Breast epithelium (tissue), 4 donors: ENCODE data around the gene LSAMP. TPM values are rescaled to one million over a fixed set of nuclear protein-coding genes. Genes with fewer than 3 reads are reported as not detected.
A peak's percentile ranks its signal among the peaks of the same experiment; 100 is the strongest.

Source experiments
- DNase-seq, 2 donors: peaks; one replicate each; pipeline ENCODE4 v3.0.0-alpha.2; 2019; ENCODE audit warnings: low spot score in 2 of 2
- H3K27ac ChIP-seq, 2 donors: fragments of 200-600 bp; sonication (generic) in 1 of 2; one replicate each; pipeline ENCODE4 v1.5.1; 2016 to 2019; ENCODE audit warnings: mild to moderate bottlenecking in 1 of 2
- H3K27me3 ChIP-seq, 2 donors: fragments of 200-600 bp; sonication (generic) in 1 of 2; one replicate each; pipeline versions ENCODE4 v1.5.1 to v1.6.0; 2017 to 2019; ENCODE audit warnings: control low read depth in 1 of 2, mild to moderate bottlenecking in 1 of 2
- H3K36me3 ChIP-seq: fragments of 200-600 bp; one replicate; pipeline ENCODE4 v1.5.1; 2019
- H3K4me1 ChIP-seq, 2 donors: fragments of 200-600 bp; sonication (generic); one replicate each; pipeline ENCODE4 v1.5.1; 2016 to 2019; ENCODE audit warnings: control low read depth in 1 of 2
- H3K4me3 ChIP-seq, 3 donors: fragments of 200-600 bp; sonication (generic); 1 replicate in 2 of 3; 2 replicates in 1 of 3; pipeline ENCODE4 v1.5.1; 2016 to 2019; ENCODE audit warnings: mild to moderate bottlenecking in 3 of 3, moderate library complexity in 2 of 3
- H3K9me3 ChIP-seq, 2 donors: fragments of 200-600 bp; sonication (generic) in 1 of 2; one replicate each; pipeline ENCODE4 v1.5.1; 2016 to 2019; ENCODE audit warnings: control low read depth in 1 of 2
- POLR2A ChIP-seq: fragments of 450-650 bp; IDR thresholded peaks from one replicate; pipeline ENCODE4 v1.6.1; 2016; ENCODE audit warnings: antibody characterized with exemption, mild to moderate bottlenecking, moderate library complexity
- POLR2AphosphoS5 ChIP-seq, 3 donors: sonication (generic); formaldehyde crosslinking; IDR thresholded peaks; one replicate each; pipeline ENCODE4 v1.6.1; 2017; ENCODE audit warnings: antibody characterized with exemption in 3 of 3
- intact Hi-C: fragments of 100-400 bp; cut with DNase I; formaldehyde crosslinking; loops from one replicate; pipeline ENCODE4 v1.15.1; 2023; ENCODE audit warnings: low total_unique reads
- total RNA-seq, 3 donors: library from RNA; depleted of rRNA; stranded (reverse); fragments of >200 nt; gene quantifications; one replicate each; pipeline ENCODE4 v1.1.0, GENCODE V29; 2016
- TF ChIP-seq, protein P1 (sequence below), 3 donors: fragments of 450-650 bp; IDR thresholded peaks; one replicate each; pipeline ENCODE4 v1.5.1; 2016 to 2017; ENCODE audit warnings: antibody characterized with exemption in 3 of 3, mild to moderate bottlenecking in 3 of 3, moderate library complexity in 3 of 3

LSAMP gene
- total RNA-seq, 3 donors from 2014 or later = 1.6 to 3.8 (median 3.5) TPM

- no peak overlapping the region for H3K4me3 ChIP-seq
- H3K27me3 ChIP-seq = no peaks in the 10 kb centered on the region
- no peak for DNase-seq
- H3K27ac ChIP-seq = no peak overlapping the region
- TF ChIP-seq, protein P1, sequence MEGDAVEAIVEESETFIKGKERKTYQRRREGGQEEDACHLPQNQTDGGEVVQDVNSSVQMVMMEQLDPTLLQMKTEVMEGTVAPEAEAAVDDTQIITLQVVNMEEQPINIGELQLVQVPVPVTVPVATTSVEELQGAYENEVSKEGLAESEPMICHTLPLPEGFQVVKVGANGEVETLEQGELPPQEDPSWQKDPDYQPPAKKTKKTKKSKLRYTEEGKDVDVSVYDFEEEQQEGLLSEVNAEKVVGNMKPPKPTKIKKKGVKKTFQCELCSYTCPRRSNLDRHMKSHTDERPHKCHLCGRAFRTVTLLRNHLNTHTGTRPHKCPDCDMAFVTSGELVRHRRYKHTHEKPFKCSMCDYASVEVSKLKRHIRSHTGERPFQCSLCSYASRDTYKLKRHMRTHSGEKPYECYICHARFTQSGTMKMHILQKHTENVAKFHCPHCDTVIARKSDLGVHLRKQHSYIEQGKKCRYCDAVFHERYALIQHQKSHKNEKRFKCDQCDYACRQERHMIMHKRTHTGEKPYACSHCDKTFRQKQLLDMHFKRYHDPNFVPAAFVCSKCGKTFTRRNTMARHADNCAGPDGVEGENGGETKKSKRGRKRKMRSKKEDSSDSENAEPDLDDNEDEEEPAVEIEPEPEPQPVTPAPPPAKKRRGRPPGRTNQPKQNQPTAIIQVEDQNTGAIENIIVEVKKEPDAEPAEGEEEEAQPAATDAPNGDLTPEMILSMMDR (IDR thresholded peaks at IDR 0.05) = no peak
- TF ChIP-seq POLR2AphosphoS5 (IDR thresholded peaks at IDR 0.05) (no peak), POLR2A (no peak)
- no peaks in the 10 kb centered on the region for H3K36me3 ChIP-seq
- H3K9me3 ChIP-seq = no peaks in the 10 kb centered on the region
- H3K4me1 ChIP-seq = no peaks in the 10 kb centered on the region
- intact Hi-C loops = no loop called here
Measured at GRCh38 chr3:115915061-115915460, 530.2 kb downstream of the LSAMP start.

- DNase-seq = no peak
- TF ChIP-seq, protein P1 (IDR thresholded peaks at IDR 0.05) = peak in 1 of 3 donors; percentile 11
- TF ChIP-seq POLR2AphosphoS5 (IDR thresholded peaks at IDR 0.05) = no peak
- Histone ChIP-seq H3K27ac (no peak overlapping the region), H3K4me1 (no peaks in the 10 kb centered on the region), H3K27me3 (no peaks in the 10 kb centered on the region), H3K36me3 (no peaks in the 10 kb centered on the region), H3K9me3 (no peaks in the 10 kb centered on the region), H3K4me3 (no peak overlapping the region)
- intact Hi-C loops = no loop called here
Measured at GRCh38 chr3:115913069-115913686, 532.1 kb downstream of the LSAMP start.

- no peaks in the 10 kb centered on the region for H3K27me3 ChIP-seq
- no peaks in the 10 kb centered on the region for H3K36me3 ChIP-seq
- H3K9me3 ChIP-seq = no peaks in the 10 kb centered on the region
- no peaks in the 10 kb centered on the region for H3K4me1 ChIP-seq
- no peak for TF ChIP-seq POLR2A
- no peak for TF ChIP-seq POLR2AphosphoS5 (IDR thresholded peaks at IDR 0.05)
- TF ChIP-seq, protein P1 (IDR thresholded peaks at IDR 0.05) = no peak
- no peak for DNase-seq
- intact Hi-C loops = loop anchor here (1.0 kb wide), 1 partner anchor 11 kb away; no protein-coding TSS in a partner anchor
- no peak overlapping the region for H3K27ac ChIP-seq
- no peak overlapping the region for H3K4me3 ChIP-seq
Measured at GRCh38 chr3:115912372-115912771, 532.9 kb downstream of the LSAMP start.

DNA sequence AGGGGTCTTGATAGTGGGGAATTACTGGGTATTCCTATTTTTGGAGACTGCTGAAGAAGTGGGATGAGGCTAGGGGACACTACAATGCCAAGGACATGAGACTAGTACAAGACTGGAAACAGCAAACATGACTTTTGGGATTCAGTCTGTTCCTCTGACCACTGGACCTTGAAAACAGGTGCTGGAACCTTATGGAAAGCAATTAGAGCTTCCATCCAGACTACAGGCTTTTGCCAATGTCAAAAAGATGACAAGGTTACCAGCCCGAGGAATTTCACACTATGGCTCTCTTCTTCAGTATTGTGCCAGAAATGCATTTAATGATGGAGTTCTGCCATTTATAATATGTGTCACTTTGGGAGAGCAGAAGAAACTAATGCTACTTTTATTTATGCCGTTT, 539.4 kb downstream of the LSAMP start:
- no peak for DNase-seq
- H3K27ac ChIP-seq = no peak overlapping the region
- intact Hi-C loops = no loop called here
- H3K36me3 ChIP-seq = no peaks in the 10 kb centered on the region
- no peaks in the 10 kb centered on the region for H3K4me1 ChIP-seq
- H3K4me3 ChIP-seq = no peak overlapping the region
- H3K9me3 ChIP-seq = no peaks in the 10 kb centered on the region
- no peak for TF ChIP-seq POLR2A
- no peak for TF ChIP-seq POLR2AphosphoS5 (IDR thresholded peaks at IDR 0.05)
- TF ChIP-seq, protein P1 (IDR thresholded peaks at IDR 0.05) = no peak
- no peaks in the 10 kb centered on the region for H3K27me3 ChIP-seq

- Histone ChIP-seq H3K27me3 (no peaks in the 10 kb centered on the region), H3K27ac (no peak overlapping the region), H3K9me3 (no peaks in the 10 kb centered on the region), H3K4me3 (no peak overlapping the region), H3K36me3 (no peaks in the 10 kb centered on the region), H3K4me1 (no peaks in the 10 kb centered on the region)
- DNase-seq = no peak
- intact Hi-C loops = no loop called here
- TF ChIP-seq POLR2A (no peak), POLR2AphosphoS5 (IDR thresholded peaks at IDR 0.05) (no peak)
- TF ChIP-seq, protein P1 (IDR thresholded peaks at IDR 0.05) = no peak
Measured at GRCh38 chr3:115903843-115904242, 541.4 kb downstream of the LSAMP start.
